ENCODE measurements around the gene TBC1D24.

- no peak for TF ChIP-seq POLR2A (IDR thresholded peaks at IDR 0.05)
- TF ChIP-seq CTCF (IDR thresholded peaks at IDR 0.05) = no peak
These were observed 4.7 kb upstream of the TBC1D24 start for GRCh38 chr16:2470234-2470601.
